ENCODE results near the gene TTLL11. TPM values are rescaled to one million over a fixed set of nuclear protein-coding genes. Genes with fewer than 3 reads are reported as not detected.

TTLL11 gene
- total RNA-seq, 1 donor, result 6.2 TPM

DNA sequence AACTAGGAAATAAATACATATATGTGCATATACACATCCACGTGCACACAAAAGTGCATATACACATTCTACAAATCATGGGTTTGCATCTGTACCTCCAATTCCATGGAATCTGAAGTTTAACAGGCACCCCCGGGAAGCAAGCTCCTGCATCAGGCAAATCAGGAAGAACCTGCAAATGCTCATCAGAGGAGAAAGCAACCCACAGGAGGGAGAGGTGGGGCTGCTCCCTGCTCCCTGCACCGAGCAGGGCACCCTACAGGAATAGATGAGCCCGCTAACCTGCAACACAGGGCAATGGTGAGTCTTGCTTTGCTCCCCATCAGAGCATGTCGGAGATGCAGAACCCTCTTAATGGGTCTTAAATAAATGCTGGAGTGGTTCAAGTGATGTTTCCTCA is 290.4 kb downstream of the TTLL11 start:
- no peak overlapping the region for H2AFZ ChIP-seq (ENCODE audit: low read length)
- H3K36me3 ChIP-seq (ENCODE audit: insufficient read depth, low read length), result no peaks in the 10 kb centered on the region
- H3K4me2 ChIP-seq (ENCODE audit: insufficient read depth, low read length), result no peak overlapping the region
- H3K79me2 ChIP-seq (ENCODE audit: insufficient read depth, low read length), result no peaks in the 10 kb centered on the region
- no peak for TF ChIP-seq CTCF (IDR thresholded peaks at IDR 0.05; ENCODE audit: extremely low read depth, low read depth, low read length)
- no peak for DNase-seq (ENCODE audit: insufficient read length, low spot score, missing footprints)
- H3K27me3 ChIP-seq (ENCODE audit: insufficient read depth, low read length), result peaks cover 3% of the 10 kb centered on the region
- H3K4me1 ChIP-seq (ENCODE audit: insufficient read depth, low read length), result no peaks in the 10 kb centered on the region
- no peaks in the 10 kb centered on the region for H4K20me1 ChIP-seq (ENCODE audit: insufficient read depth, low read length)
- peaks cover 2% of the 10 kb centered on the region for H3K9me3 ChIP-seq (ENCODE audit: low read depth, low read length)
- no peak overlapping the region for H3K4me3 ChIP-seq (ENCODE audit: insufficient read depth, low read length)
- H3K27ac ChIP-seq (ENCODE audit: low read depth, low read length), result no peak overlapping the region

DNA sequence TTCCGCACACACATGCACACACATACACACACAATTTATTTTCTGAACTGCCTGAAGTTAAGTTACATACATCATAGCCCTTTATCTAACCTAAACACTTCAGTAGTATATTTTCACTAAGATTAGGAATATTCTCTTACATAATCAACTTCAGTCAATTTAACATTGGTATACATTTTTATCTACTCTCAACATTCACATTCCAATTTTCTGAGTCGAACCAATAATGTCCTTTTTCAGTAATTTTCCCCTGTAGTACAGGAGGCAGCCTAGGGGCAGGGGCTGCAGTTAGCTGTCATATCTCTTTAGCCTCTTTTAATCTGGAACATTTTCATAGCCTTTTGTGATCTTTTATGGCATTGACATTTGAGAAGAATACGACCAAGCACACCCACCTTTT is 291.5 kb downstream of the TTLL11 start:
- H3K9me3 ChIP-seq (ENCODE audit: low read depth, low read length), result peaks cover 2% of the 10 kb centered on the region
- H3K27ac ChIP-seq (ENCODE audit: low read depth, low read length), result no peak overlapping the region
- no peaks in the 10 kb centered on the region for H3K4me1 ChIP-seq (ENCODE audit: insufficient read depth, low read length)
- H4K20me1 ChIP-seq (ENCODE audit: insufficient read depth, low read length), result no peaks in the 10 kb centered on the region
- H3K36me3 ChIP-seq (ENCODE audit: insufficient read depth, low read length), result no peaks in the 10 kb centered on the region
- no peak for TF ChIP-seq CTCF (IDR thresholded peaks at IDR 0.05; ENCODE audit: extremely low read depth, low read depth, low read length)
- H3K27me3 ChIP-seq (ENCODE audit: insufficient read depth, low read length), result peaks cover 3% of the 10 kb centered on the region
- H3K4me3 ChIP-seq (ENCODE audit: insufficient read depth, low read length), result no peak overlapping the region
- H3K79me2 ChIP-seq (ENCODE audit: insufficient read depth, low read length), result no peaks in the 10 kb centered on the region
- peak; percentile 4 for DNase-seq (ENCODE audit: insufficient read length, low spot score, missing footprints)
- H2AFZ ChIP-seq (ENCODE audit: low read length), result no peak overlapping the region
- no peak overlapping the region for H3K4me2 ChIP-seq (ENCODE audit: insufficient read depth, low read length)

GRCh38 chr9:121800376-121800775 is 292.7 kb downstream of the TTLL11 start:
- Histone ChIP-seq H3K27me3 (ENCODE audit: insufficient read depth, low read length) (peaks cover 3% of the 10 kb centered on the region), H3K4me2 (ENCODE audit: insufficient read depth, low read length) (no peak overlapping the region), H3K9me3 (ENCODE audit: low read depth, low read length) (peaks cover 2% of the 10 kb centered on the region), H3K4me1 (ENCODE audit: insufficient read depth, low read length) (no peaks in the 10 kb centered on the region), H4K20me1 (ENCODE audit: insufficient read depth, low read length) (no peaks in the 10 kb centered on the region), H3K27ac (ENCODE audit: low read depth, low read length) (no peak overlapping the region), H3K4me3 (ENCODE audit: insufficient read depth, low read length) (no peak overlapping the region), H3K79me2 (ENCODE audit: insufficient read depth, low read length) (no peaks in the 10 kb centered on the region), H3K36me3 (ENCODE audit: insufficient read depth, low read length) (no peaks in the 10 kb centered on the region), H2AFZ (ENCODE audit: low read length) (no peak overlapping the region)
- TF ChIP-seq CTCF (IDR thresholded peaks at IDR 0.05; ENCODE audit: extremely low read depth, low read depth, low read length), result no peak
- no peak for DNase-seq (ENCODE audit: insufficient read length, low spot score, missing footprints)

- H3K4me2 ChIP-seq (ENCODE audit: insufficient read depth, low read length), result no peak overlapping the region
- no peaks in the 10 kb centered on the region for H3K4me1 ChIP-seq (ENCODE audit: insufficient read depth, low read length)
- H3K79me2 ChIP-seq (ENCODE audit: insufficient read depth, low read length), result no peaks in the 10 kb centered on the region
- no peak for DNase-seq (ENCODE audit: insufficient read length, low spot score, missing footprints)
- H4K20me1 ChIP-seq (ENCODE audit: insufficient read depth, low read length), result no peaks in the 10 kb centered on the region
- H2AFZ ChIP-seq (ENCODE audit: low read length), result no peak overlapping the region
- no peaks in the 10 kb centered on the region for H3K36me3 ChIP-seq (ENCODE audit: insufficient read depth, low read length)
- no peak for TF ChIP-seq CTCF (IDR thresholded peaks at IDR 0.05; ENCODE audit: extremely low read depth, low read depth, low read length)
- H3K9me3 ChIP-seq (ENCODE audit: low read depth, low read length), result no peaks in the 10 kb centered on the region
- H3K27me3 ChIP-seq (ENCODE audit: insufficient read depth, low read length), result peaks cover 3% of the 10 kb centered on the region
- no peak overlapping the region for H3K4me3 ChIP-seq (ENCODE audit: insufficient read depth, low read length)
- no peak overlapping the region for H3K27ac ChIP-seq (ENCODE audit: low read depth, low read length)
Observed at GRCh38 chr9:121798941-121799340, 294.2 kb downstream of the TTLL11 start.
